ENCODE measurements around the gene IGFBP1.

Gene IGFBP1

GRCh38 chr7:45909561-45909960 lies 21.3 kb downstream of the IGFBP1 start:
- DNase-seq, result no peak

GRCh38 chr7:45910855-45911254 lies 22.6 kb downstream of the IGFBP1 start:
- DNase-seq, result no peak

GRCh38 chr7:45911311-45911710 lies 23.0 kb downstream of the IGFBP1 start:
- DNase-seq, result no peak

DNA sequence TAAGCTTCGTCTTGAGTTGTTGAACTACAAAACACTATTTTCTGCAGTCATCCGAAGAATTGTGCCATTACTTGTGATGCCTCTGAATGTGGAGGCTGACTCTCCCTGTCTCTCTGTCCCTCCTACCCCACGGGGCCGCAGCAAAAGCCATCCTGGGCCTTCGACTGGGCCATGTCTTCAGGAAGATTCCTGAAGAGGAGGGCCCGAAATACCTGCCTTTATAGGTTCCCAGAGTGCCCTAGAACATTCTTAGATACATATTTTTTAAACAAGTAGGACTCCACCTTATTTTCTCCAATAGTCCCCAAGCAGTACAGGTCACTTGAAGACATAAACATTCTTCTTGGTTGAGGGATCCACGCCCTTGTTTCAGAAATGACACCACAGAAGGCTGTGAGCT lies 24.7 kb downstream of the IGFBP1 start:
- no peak for DNase-seq

- no peak for DNase-seq
These were observed 26.6 kb downstream of the IGFBP1 start for GRCh38 chr7:45914911-45915310.

GRCh38 chr7:45915606-45916005 lies 27.3 kb downstream of the IGFBP1 start:
- no peak for DNase-seq

- no peak for DNase-seq
These were observed 28.8 kb downstream of the IGFBP1 start for GRCh38 chr7:45917064-45917463.

GRCh38 chr7:45917658-45918057 lies 29.4 kb downstream of the IGFBP1 start:
- peak; percentile 22 for DNase-seq

- no peak for DNase-seq
These were observed 30.3 kb downstream of the IGFBP1 start for GRCh38 chr7:45918556-45918955.

DNA sequence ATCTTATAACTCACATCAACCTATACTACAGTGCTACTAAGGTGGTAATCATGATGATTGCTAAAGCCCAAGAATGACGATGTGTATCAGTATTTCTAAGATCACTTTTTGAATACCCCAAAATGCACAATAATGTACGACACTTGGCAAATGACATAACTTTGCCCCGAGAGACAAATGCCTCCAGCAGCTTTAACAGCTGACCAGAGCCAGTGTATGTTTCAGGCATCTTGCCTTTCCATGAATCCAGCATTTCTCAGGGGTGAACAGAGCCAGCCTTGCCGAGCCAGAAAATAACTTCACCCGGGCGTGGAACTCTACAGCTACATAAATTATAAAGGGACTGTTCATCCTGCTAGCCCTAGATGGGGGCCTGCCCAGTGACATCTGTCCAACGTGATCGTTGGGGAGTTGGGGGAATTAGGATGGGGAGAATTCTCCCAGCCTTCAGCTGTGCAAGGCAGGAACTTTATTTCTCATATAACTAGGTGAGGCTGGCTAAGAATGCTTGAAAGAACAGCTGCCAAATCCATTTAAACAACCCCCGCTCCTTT lies 31.0 kb downstream of the IGFBP1 start:
- no peak for DNase-seq

GRCh38 chr7:45919993-45920459 lies 31.7 kb downstream of the IGFBP1 start:
- DNase-seq, result no peak

GRCh38 chr7:45920502-45921380 lies 32.5 kb downstream of the IGFBP1 start, which contains the start of gene IGFBP3:
Gene IGFBP3, minus strand, starts transcription at chr7:45921272. Its CDS starts 132 bp downstream, at chr7:45921140.
- DNase-seq, result no peak

DNA sequence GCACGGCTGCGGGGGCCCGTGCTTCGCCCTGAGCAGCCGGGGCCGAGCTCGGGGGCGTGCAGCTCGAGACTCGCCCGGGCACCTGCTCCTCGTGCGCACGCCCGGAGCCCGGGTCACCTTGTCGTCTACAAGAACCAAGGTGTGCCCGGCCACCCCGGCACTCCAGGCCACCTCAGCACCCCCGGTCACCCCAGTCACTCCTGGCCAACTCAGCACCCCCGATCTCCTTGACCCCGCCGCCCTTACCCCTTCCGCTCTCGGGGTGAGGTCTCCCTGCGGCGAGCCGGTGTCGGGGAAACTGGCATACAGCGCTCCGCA lies 33.1 kb downstream of the IGFBP1 start:
- no peak for DNase-seq

DNA sequence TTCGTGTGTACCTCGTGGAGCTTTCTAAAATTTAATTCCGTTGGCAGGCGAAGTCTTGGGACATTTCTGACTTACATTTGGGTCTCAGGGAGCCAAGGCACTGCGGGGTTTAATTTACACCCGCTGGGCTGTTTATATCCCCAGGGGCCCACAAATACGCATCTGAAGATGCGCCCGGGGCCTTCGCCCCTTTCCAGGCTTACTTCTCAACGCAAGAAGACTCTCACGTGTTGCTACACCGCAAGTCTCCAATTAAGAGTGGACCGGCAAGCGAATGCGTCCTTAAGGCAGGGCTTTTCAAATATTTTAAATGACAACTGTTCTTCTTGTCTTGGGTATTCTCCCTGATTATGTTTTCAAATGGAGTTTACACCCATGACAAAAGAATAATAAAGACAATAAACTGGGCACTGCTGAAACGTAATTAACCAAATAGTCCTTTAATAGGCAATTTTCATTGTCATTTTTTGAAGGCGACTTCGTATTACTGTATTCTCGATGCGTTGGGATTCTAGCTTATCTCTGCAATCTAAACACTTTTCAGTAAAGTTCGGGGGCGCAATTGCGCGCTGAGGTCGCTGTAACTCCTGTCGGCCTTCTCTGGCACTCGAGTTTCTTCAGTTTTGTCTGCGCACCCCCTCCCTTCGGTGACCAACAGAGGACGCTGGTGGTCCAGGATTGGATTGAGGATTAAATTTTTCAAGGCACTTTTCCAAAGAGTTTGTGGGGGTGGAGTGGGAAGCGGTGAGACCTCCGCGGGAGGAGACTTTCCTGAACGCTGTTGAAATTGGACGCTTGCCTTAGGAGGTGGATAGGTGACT lies 33.6 kb downstream of the IGFBP1 start:
- no peak for DNase-seq

DNA sequence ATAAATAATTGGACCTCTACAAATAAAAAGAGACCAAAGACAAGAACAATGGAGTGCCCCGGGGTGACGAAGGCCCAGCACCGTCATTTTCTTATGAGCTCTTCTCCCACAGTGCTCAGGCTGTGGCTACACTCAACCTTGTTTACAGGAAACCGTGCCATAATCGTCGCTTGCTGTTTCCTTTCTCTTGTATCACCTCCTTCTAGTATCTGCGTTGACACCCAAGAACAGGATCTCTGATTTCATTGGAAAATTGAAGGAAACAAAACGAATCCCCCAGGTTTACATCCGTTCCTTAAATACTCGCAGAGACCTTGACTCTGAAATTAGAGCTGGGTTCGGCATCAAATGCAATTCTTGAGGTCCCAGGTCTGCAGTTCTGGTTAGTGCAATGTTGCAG lies 34.5 kb downstream of the IGFBP1 start:
- no peak for DNase-seq

DNA sequence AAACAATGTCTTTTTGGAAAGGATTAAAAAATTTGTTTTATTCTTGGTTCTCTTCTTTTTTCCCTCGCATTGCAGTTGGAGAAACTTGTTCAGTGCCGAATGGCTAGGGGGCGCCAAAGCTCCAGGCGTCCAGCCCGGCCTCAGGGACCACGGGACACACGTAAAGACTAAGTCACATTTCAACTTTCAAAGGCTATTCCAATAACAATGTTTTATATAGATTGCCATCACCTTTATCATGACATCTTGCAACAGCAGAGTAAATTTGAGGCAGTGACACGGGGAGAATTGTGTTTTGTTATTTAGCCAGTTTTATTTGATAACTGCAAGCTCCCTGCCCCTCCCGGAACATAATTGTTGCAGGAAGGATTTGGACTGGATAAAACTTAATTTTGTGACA lies 35.0 kb downstream of the IGFBP1 start:
- DNase-seq, result no peak

DNA sequence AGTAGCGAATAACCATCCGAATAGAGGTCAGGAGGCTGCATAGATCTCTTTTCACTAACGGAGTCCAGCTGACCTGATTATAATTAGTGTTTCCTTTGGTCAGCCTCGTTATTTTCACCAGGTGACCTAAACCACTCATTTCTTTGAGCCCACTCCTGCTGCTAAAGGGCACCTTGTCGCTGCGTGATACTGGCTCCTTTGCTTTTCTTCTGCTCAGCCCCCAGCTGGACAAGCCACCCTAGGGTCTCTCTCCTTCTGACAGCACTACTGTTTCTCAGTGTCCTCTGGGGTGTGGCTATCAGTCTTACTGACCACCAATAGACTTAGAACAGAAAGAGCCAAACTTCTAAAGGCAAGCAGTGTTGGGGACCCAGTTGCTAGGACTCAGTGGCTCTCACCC lies 35.5 kb downstream of the IGFBP1 start:
- no peak for DNase-seq

DNA sequence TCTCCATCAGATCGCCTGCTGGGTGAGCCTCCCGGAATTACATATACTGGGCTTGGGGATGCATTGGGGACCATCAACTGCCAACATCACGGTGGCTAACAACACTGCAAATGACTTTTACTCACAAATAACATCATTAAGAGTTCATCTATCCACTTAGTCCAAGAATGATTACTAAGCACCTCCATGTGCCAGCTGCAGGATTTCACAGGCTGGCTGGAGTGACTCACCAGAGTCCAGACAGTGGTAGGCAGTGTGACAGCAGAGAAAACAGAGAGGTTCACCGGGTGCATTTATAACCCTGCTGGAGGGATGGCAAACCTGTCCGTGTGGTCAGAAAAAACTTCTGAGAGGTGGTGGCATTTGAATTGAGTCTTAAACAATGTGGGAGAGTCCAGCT lies 36.0 kb downstream of the IGFBP1 start:
- DNase-seq, result no peak

- DNase-seq, result no peak
These were observed 39.4 kb downstream of the IGFBP1 start for GRCh38 chr7:45927721-45928120.

GRCh38 chr7:45930967-45931366 lies 42.7 kb downstream of the IGFBP1 start:
- DNase-seq, result no peak

GRCh38 chr7:45937301-45937700 lies 49.0 kb downstream of the IGFBP1 start:
- DNase-seq, result no peak

DNA sequence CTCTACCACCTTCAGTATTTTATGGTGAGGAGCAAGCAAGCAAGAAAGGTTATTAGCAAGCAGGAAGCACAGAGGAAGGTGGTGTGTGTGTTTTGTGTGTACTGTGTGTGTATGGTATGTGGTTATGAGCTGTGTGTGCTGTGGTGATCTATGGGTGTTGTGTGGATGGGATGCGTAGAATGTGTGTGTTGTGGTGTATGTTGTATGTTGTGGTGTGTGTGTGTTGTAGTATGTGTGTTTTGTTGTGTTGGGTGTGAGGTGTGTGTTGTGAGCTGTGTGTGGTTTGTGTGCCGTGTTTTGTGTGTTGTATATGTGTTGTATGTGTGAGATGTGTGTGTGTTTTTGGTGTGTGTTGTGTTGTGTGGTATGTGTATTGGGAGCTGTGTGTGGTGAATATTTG lies 49.6 kb downstream of the IGFBP1 start:
- no peak for DNase-seq

- no peak for DNase-seq
These were observed 50.5 kb downstream of the IGFBP1 start for GRCh38 chr7:45938626-45939302.

All from NCI-H526 treated with DMSO at 0.1 percent for 48 hours (cell line).